ENCODE data around the gene MRO. TPM values are rescaled to one million over a fixed set of nuclear protein-coding genes. Genes with fewer than 3 reads are reported as not detected.

MRO gene
- polyA plus RNA-seq, 1 of the 3 experiments (the other 2 are of a cell fraction) = not detected

GRCh38 chr18:50802141-50802540, 17.7 kb downstream of the MRO start:
- Histone ChIP-seq H3F3A (replicated peaks; ENCODE audit: insufficient read depth) (no peaks in the 10 kb centered on the region), H3K4me1 (ENCODE audit: control insufficient read depth in 1 of 2, insufficient read depth in 2 of 2, low read depth in 1 of 2, low read length in 1 of 2) (no peaks in the 10 kb centered on the region), H3K9me3 (no peaks in the 10 kb centered on the region), H3K36me3 (replicated peaks in 1 of 2; ENCODE audit: control insufficient read depth in 1 of 2, insufficient read depth in 2 of 2, low read length in 1 of 2) (no peaks in the 10 kb centered on the region), H3K79me2 (ENCODE audit: insufficient read depth) (no peaks in the 10 kb centered on the region), H3K27me3 (ENCODE audit: insufficient read depth) (peaks cover 8% of the 10 kb centered on the region; the same call in 1 of the 2 replicates), H3K4me3 (ENCODE audit: low read depth in 2 of 2, low read length in 1 of 2) (no peak overlapping the region), H4K20me1 (ENCODE audit: insufficient read depth) (no peaks in the 10 kb centered on the region), H3K4me2 (no peak overlapping the region), H3K9ac (no peak overlapping the region), H3K27ac (ENCODE audit: low read depth in 2 of 2, low read length in 1 of 2) (no peak overlapping the region), H3K9me2 (no peaks in the 10 kb centered on the region), H2AFZ (ENCODE audit: low read depth) (no peak overlapping the region)
- ChIA-PET CTCF (no interaction called here), POLR2A (no interaction called here)
- TF ChIP-seq SIN3A (IDR thresholded peaks at IDR 0.05; ENCODE audit: borderline replicate concordance, low read depth, low read length) (no peak), RCOR1 (IDR thresholded peaks at IDR 0.05; ENCODE audit: low read length) (no peak), CHD2 (IDR thresholded peaks at IDR 0.05; ENCODE audit: low read length, partially characterized antibody) (no peak), EZH2phosphoT487 (IDR thresholded peaks at IDR 0.05; ENCODE audit: borderline replicate concordance, low read depth) (no peak), FOSL2 (IDR thresholded peaks at IDR 0.05; ENCODE audit: borderline replicate concordance, low read depth) (no peak), TEAD4 (IDR thresholded peaks at IDR 0.05; ENCODE audit: borderline replicate concordance, insufficient read depth) (no peak), ELF1 (IDR thresholded peaks at IDR 0.05) (no peak), MEF2A (IDR thresholded peaks at IDR 0.05; ENCODE audit: borderline replicate concordance, low read depth) (no peak), USF2 (IDR thresholded peaks at IDR 0.05; ENCODE audit: borderline replicate concordance, low read depth, low read length) (no peak), MXI1 (IDR thresholded peaks at IDR 0.05; ENCODE audit: low read depth, low read length) (no peak), CTCF (IDR thresholded peaks at IDR 0.05) (no peak), TAF1 (IDR thresholded peaks at IDR 0.05; ENCODE audit: borderline replicate concordance, low read depth, low read length) (no peak), POLR2AphosphoS5 (IDR thresholded peaks at IDR 0.05; ENCODE audit: low read depth, low read length) (no peak), EP300 (IDR thresholded peaks at IDR 0.05; ENCODE audit: borderline replicate concordance in 1 of 2, low read depth in 1 of 2, low read length in 1 of 2) (no peak), NFIC (IDR thresholded peaks at IDR 0.05; ENCODE audit: borderline replicate concordance) (no peak), SMC3 (IDR thresholded peaks at IDR 0.05; ENCODE audit: low read depth, low read length) (no peak), PBX3 (IDR thresholded peaks at IDR 0.05) (no peak), FOXJ3 (CRISPR knock-in tag; IDR thresholded peaks at IDR 0.05) (no peak)
- TF ChIP-seq, protein P1, sequence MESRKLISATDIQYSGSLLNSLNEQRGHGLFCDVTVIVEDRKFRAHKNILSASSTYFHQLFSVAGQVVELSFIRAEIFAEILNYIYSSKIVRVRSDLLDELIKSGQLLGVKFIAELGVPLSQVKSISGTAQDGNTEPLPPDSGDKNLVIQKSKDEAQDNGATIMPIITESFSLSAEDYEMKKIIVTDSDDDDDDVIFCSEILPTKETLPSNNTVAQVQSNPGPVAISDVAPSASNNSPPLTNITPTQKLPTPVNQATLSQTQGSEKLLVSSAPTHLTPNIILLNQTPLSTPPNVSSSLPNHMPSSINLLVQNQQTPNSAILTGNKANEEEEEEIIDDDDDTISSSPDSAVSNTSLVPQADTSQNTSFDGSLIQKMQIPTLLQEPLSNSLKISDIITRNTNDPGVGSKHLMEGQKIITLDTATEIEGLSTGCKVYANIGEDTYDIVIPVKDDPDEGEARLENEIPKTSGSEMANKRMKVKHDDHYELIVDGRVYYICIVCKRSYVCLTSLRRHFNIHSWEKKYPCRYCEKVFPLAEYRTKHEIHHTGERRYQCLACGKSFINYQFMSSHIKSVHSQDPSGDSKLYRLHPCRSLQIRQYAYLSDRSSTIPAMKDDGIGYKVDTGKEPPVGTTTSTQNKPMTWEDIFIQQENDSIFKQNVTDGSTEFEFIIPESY (IDR thresholded peaks at IDR 0.05; ENCODE audit: borderline replicate concordance, low read depth) = no peak
- TF ChIP-seq, protein P2, sequence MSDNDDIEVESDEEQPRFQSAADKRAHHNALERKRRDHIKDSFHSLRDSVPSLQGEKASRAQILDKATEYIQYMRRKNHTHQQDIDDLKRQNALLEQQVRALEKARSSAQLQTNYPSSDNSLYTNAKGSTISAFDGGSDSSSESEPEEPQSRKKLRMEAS (IDR thresholded peaks at IDR 0.05; ENCODE audit: low read depth) = no peak
- 41% methylated on average over 3 of the region's 3 CpGs for WGBS (ENCODE audit: low lambda C conversion rate)
- no peak for DNase-seq

Data from SK-N-SH (cell line).